HCT116 (cell line): ENCODE results near the gene NEDD4. TPM values are rescaled to one million over a fixed set of nuclear protein-coding genes. Genes with fewer than 3 reads are reported as not detected.

Experiments used
- ATAC-seq: fragments of 200-7000 bp; cut with Tn5 transposase; 2 replicates; pipeline ENCODE4 v1.9.1; 2020; ENCODE audit warnings: mild to moderate bottlenecking, moderate library complexity
- BruUV-seq: library from RNA; stranded (reverse); fragments of 400-500 nt; replicated peaks from 2 replicates; lab custom pipeline; 2021; lab: Mats Ljungman, UMichigan
- CTCF ChIA-PET: fragments of 300-600 bp; sonication (Branson Sonifier 250); formaldehyde crosslinking; loops from one replicate; lab custom pipeline; 2021; ENCODE audit warnings: antibody characterized with exemption; lab: Charles Lee
- POLR2A ChIA-PET: fragments of 300-600, 350-600 bp; sonication (Branson Sonifier 250); formaldehyde crosslinking; loops from one replicate; lab custom pipeline; 2021; ENCODE audit warnings: antibody characterized with exemption; lab: Charles Lee
- RAD21 ChIA-PET, 2 experiments: fragments of 300-600 bp; sonication (Branson Sonifier 250); formaldehyde crosslinking; loops; one replicate each; lab custom pipeline; 2023; ENCODE audit warnings: low total read pairs in 2 of 2; ENCODE audit not compliant: uncharacterized antibody in 2 of 2, unreplicated experiment in 2 of 2, low non-redundant PET in 1 of 2; lab: Charles Lee
- DNase-seq: peaks from one replicate; pipeline ENCODE4 v3.0.0-alpha.2; 2010; ENCODE audit warnings: low read depth, low spot score
- H2AFZ ChIP-seq: fragments of 200-600 bp; shearing (Covaris generic), sonication (generic); 2 replicates; pipeline ENCODE4 v1.6.1; 2017; ENCODE audit warnings: low read depth, mixed run types, mixed read lengths, antibody characterized with exemption, low read length; ENCODE audit not compliant: poor library complexity, severe bottlenecking
- H3K27ac ChIP-seq: 2 replicates; pipeline ENCODE4 v1.5.1; 2012; ENCODE audit warnings: low read depth, low read length
- H3K27me3 ChIP-seq: fragments of 200-600 bp; sonication (generic); 2 replicates; pipeline ENCODE4 v1.6.1; 2016; ENCODE audit warnings: mixed run types, low read length, mixed read lengths; ENCODE audit not compliant: insufficient read depth
- H3K36me3 ChIP-seq, 2 experiments: fragments of 200-500 bp in 1 of 2; fragments of 200-600 bp in 1 of 2; sonication (Bioruptor generic) in 1 of 2; sonication (generic) in 1 of 2; 2 replicates each; pipeline versions ENCODE4 v1.5.1 to v1.6.1; 2014 to 2016; ENCODE audit warnings: low read length in 2 of 2, inconsistent platforms in 1 of 2, mixed read lengths in 1 of 2, mixed run types in 1 of 2; ENCODE audit not compliant: insufficient read depth in 2 of 2, control insufficient read depth in 1 of 2
- H3K4me1 ChIP-seq, 2 experiments: fragments of 200-600 bp in 1 of 2; sonication (generic) in 1 of 2; 2 replicates each; pipeline versions ENCODE4 v1.5.1 to v1.6.1; 2012 to 2017; ENCODE audit warnings: low read length in 2 of 2, inconsistent platforms in 1 of 2, mild to moderate bottlenecking in 1 of 2, mixed read lengths in 1 of 2, mixed run types in 1 of 2, moderate library complexity in 1 of 2; ENCODE audit not compliant: insufficient read depth in 2 of 2, control insufficient read depth in 1 of 2
- H3K4me2 ChIP-seq: fragments of 200-600 bp; sonication (generic); 2 replicates; pipeline ENCODE4 v1.6.1; 2017; ENCODE audit warnings: mixed run types, low read length, mixed read lengths
- H3K4me3 ChIP-seq, 2 experiments: fragments of 200-600 bp in 1 of 2; sonication (generic) in 1 of 2; replicated peaks in 1 of 2; 2 replicates each; pipeline ENCODE4 v1.5.1; 2011 to 2016; ENCODE audit warnings: low read length in 2 of 2, control low read depth in 1 of 2, low read depth in 1 of 2, mild to moderate bottlenecking in 1 of 2, mixed read lengths in 1 of 2, mixed run types in 1 of 2
- H3K79me2 ChIP-seq: fragments of 200-600 bp; sonication (generic); 2 replicates; pipeline ENCODE4 v1.6.1; 2017; ENCODE audit warnings: mild to moderate bottlenecking, mixed run types, low read length, moderate library complexity, mixed read lengths; ENCODE audit not compliant: insufficient read depth
- H3K9ac ChIP-seq: fragments of 200-600 bp; sonication (generic); 2 replicates; pipeline ENCODE4 v1.6.1; 2016; ENCODE audit warnings: low read length, mixed read lengths
- H3K9me2 ChIP-seq: fragments of 200-600 bp; sonication (generic), shearing (Covaris generic); 2 replicates; pipeline ENCODE4 v1.6.1; 2017; ENCODE audit warnings: mixed run types, mild to moderate bottlenecking, moderate library complexity; ENCODE audit not compliant: insufficient read depth
- H3K9me3 ChIP-seq, 2 experiments: fragments of 200-500 bp in 1 of 2; fragments of 200-600 bp in 1 of 2; sonication (Bioruptor generic) in 1 of 2; sonication (generic) in 1 of 2; 2 replicates each; pipeline ENCODE4 v1.6.1; 2014 to 2017; ENCODE audit warnings: low read length in 2 of 2, mixed read lengths in 2 of 2, inconsistent platforms in 1 of 2, low read depth in 1 of 2, mild to moderate bottlenecking in 1 of 2, mixed run types in 1 of 2, moderate library complexity in 1 of 2; ENCODE audit not compliant: control insufficient read depth in 1 of 2, insufficient read depth in 1 of 2
- H4K20me1 ChIP-seq: fragments of 200-600 bp; sonication (generic), shearing (Covaris generic); 2 replicates; pipeline ENCODE4 v1.6.1; 2017; ENCODE audit warnings: mixed run types, mild to moderate bottlenecking, moderate library complexity; ENCODE audit not compliant: insufficient read depth
- CBX3 ChIP-seq: IDR thresholded peaks from 2 replicates; pipeline ENCODE4 v1.6.1; 2012; ENCODE audit warnings: low read depth
- CEBPB ChIP-seq: IDR thresholded peaks from 2 replicates; pipeline ENCODE4 v1.6.1; 2012; ENCODE audit warnings: low read depth
- EGR1 ChIP-seq: IDR thresholded peaks from 2 replicates; pipeline ENCODE4 v1.6.1; 2012; ENCODE audit warnings: low read depth
- EZH2 ChIP-seq: fragments of 200-600 bp; sonication (generic); IDR thresholded peaks from 2 replicates; pipeline ENCODE4 v1.6.1; 2017; ENCODE audit warnings: antibody characterized with exemption, mixed run types
- EZH2phosphoT487 ChIP-seq: fragments of 200-600 bp; IDR thresholded peaks from 2 replicates; pipeline ENCODE4 v1.6.1; 2018; ENCODE audit warnings: antibody characterized with exemption, borderline replicate concordance
- FOSL1 ChIP-seq: IDR thresholded peaks from 2 replicates; pipeline ENCODE4 v1.6.1; 2012; ENCODE audit warnings: low read depth
- JUND ChIP-seq: IDR thresholded peaks from 2 replicates; pipeline ENCODE4 v1.6.1; 2012
- POLR2A ChIP-seq: IDR thresholded peaks from 2 replicates; pipeline ENCODE4 v1.7.0; 2011; ENCODE audit warnings: borderline replicate concordance; ENCODE audit not compliant: insufficient read depth, insufficient read length; ENCODE audit errors: extremely low read depth
- POLR2AphosphoS5 ChIP-seq: IDR thresholded peaks from 2 replicates; pipeline ENCODE4 v1.6.1; 2011; ENCODE audit warnings: mild to moderate bottlenecking, low read depth, low read length, moderate library complexity
- RAD21 ChIP-seq: IDR thresholded peaks from 2 replicates; pipeline ENCODE4 v1.6.1; 2012; ENCODE audit warnings: low read depth, mild to moderate bottlenecking
- SIN3A ChIP-seq: IDR thresholded peaks from 2 replicates; pipeline ENCODE4 v1.6.1; 2012; ENCODE audit warnings: low read depth
- SP1 ChIP-seq: IDR thresholded peaks from 2 replicates; pipeline ENCODE4 v1.6.1; 2012; ENCODE audit warnings: low read depth
- TCF7L2 ChIP-seq: IDR thresholded peaks from 2 replicates; pipeline ENCODE4 v1.7.0; 2011; ENCODE audit warnings: borderline replicate concordance, inconsistent platforms; ENCODE audit not compliant: insufficient read depth, insufficient read length; ENCODE audit errors: extremely low read depth
- ZFX ChIP-seq: fragments of 450-650 bp; IDR thresholded peaks from 2 replicates; pipeline ENCODE4 v1.6.1; 2017
- ZNF274 ChIP-seq: fragments of 200-500 bp; sonication (Bioruptor generic); IDR thresholded peaks from 2 replicates; pipeline ENCODE4 v1.6.1; 2014; ENCODE audit warnings: mild to moderate bottlenecking, low read depth, low read length, inconsistent platforms
- intact Hi-C: fragments of 100-400 bp; cut with micrococcal nuclease; formaldehyde crosslinking; loops from 2 replicates; pipeline ENCODE4 v1.10.0; 2022
- total RNA-seq: library from RNA; stranded (reverse); gene quantifications from one replicate; pipeline ENCODE4 v1.2.1, GENCODE V29; 2021; ENCODE audit not compliant: unreplicated experiment
- TF ChIP-seq, protein P1 (sequence below): IDR thresholded peaks from 2 replicates; pipeline ENCODE4 v1.6.1; 2011; ENCODE audit warnings: mild to moderate bottlenecking, low read length, moderate library complexity; ENCODE audit not compliant: insufficient replicate concordance; ENCODE audit errors: extremely low read depth
- TF ChIP-seq, protein P2 (sequence below): IDR thresholded peaks from 2 replicates; pipeline ENCODE4 v1.6.1; 2012
- TF ChIP-seq, protein P3 (sequence below): IDR thresholded peaks from 2 replicates; pipeline ENCODE4 v1.6.1; 2012
- TF ChIP-seq, protein P4 (sequence below): IDR thresholded peaks from 2 replicates; pipeline ENCODE4 v1.6.1; 2012; ENCODE audit warnings: low read depth

The NEDD4 gene
- total RNA-seq, 1 experiment from 2014 or later: 13.7 TPM

DNA sequence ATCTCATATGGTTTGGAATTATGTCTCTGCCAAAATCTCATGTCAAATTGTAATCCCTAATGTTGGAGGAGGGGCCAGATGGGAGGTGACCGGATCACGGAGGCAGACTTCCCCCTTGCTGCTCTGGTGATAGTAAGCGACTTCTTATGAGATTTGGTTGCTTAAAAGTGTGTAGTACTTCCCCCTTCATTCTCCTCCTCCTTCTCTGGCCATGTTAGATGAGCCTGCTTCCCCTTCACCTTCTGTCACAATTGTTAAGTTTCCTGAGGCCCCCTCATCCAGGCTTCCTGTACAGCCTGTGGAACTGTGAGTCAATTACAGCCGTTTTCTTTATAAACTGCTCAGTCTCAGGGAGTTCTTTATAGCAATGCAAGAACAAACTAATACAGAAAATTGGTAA lies 51.1 kb downstream of the NEDD4 start:
- Histone ChIP-seq H3K27me3 (no peaks in the 10 kb centered on the region), H3K9ac (no peak overlapping the region), H3K9me2 (no peaks in the 10 kb centered on the region), H3K79me2 (no peaks in the 10 kb centered on the region), H3K4me3 (no peak overlapping the region), H3K4me1 (no peaks in the 10 kb centered on the region), H3K9me3 (no peaks in the 10 kb centered on the region), H3K4me2 (no peak overlapping the region), H3K36me3 (no peaks in the 10 kb centered on the region), H2AFZ (no peak overlapping the region), H4K20me1 (no peaks in the 10 kb centered on the region), H3K27ac (no peak overlapping the region)
- ATAC-seq (no peak), DNase-seq (no peak)
- ChIA-PET RAD21 (no interaction called here), POLR2A (no interaction called here), CTCF (no interaction called here)
- TF ChIP-seq CEBPB: no peak
- TF ChIP-seq, protein P1, sequence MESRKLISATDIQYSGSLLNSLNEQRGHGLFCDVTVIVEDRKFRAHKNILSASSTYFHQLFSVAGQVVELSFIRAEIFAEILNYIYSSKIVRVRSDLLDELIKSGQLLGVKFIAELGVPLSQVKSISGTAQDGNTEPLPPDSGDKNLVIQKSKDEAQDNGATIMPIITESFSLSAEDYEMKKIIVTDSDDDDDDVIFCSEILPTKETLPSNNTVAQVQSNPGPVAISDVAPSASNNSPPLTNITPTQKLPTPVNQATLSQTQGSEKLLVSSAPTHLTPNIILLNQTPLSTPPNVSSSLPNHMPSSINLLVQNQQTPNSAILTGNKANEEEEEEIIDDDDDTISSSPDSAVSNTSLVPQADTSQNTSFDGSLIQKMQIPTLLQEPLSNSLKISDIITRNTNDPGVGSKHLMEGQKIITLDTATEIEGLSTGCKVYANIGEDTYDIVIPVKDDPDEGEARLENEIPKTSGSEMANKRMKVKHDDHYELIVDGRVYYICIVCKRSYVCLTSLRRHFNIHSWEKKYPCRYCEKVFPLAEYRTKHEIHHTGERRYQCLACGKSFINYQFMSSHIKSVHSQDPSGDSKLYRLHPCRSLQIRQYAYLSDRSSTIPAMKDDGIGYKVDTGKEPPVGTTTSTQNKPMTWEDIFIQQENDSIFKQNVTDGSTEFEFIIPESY: no peak
- TF ChIP-seq, protein P2, sequence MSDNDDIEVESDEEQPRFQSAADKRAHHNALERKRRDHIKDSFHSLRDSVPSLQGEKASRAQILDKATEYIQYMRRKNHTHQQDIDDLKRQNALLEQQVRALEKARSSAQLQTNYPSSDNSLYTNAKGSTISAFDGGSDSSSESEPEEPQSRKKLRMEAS: no peak
- TF ChIP-seq ZNF274: no peak
- TF ChIP-seq SP1: no peak
- TF ChIP-seq EGR1: no peak
- TF ChIP-seq POLR2A: no peak
- TF ChIP-seq, protein P3, sequence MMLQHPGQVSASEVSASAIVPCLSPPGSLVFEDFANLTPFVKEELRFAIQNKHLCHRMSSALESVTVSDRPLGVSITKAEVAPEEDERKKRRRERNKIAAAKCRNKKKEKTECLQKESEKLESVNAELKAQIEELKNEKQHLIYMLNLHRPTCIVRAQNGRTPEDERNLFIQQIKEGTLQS: no peak
- no peak for TF ChIP-seq EZH2phosphoT487
- no peak for TF ChIP-seq RAD21
- TF ChIP-seq SIN3A: no peak
- TF ChIP-seq FOSL1: no peak
- no peak for TF ChIP-seq JUND
- TF ChIP-seq EZH2: no peak
- TF ChIP-seq ZFX: no peak
- TF ChIP-seq POLR2AphosphoS5: no peak
- no peak for TF ChIP-seq TCF7L2
- TF ChIP-seq, protein P4, sequence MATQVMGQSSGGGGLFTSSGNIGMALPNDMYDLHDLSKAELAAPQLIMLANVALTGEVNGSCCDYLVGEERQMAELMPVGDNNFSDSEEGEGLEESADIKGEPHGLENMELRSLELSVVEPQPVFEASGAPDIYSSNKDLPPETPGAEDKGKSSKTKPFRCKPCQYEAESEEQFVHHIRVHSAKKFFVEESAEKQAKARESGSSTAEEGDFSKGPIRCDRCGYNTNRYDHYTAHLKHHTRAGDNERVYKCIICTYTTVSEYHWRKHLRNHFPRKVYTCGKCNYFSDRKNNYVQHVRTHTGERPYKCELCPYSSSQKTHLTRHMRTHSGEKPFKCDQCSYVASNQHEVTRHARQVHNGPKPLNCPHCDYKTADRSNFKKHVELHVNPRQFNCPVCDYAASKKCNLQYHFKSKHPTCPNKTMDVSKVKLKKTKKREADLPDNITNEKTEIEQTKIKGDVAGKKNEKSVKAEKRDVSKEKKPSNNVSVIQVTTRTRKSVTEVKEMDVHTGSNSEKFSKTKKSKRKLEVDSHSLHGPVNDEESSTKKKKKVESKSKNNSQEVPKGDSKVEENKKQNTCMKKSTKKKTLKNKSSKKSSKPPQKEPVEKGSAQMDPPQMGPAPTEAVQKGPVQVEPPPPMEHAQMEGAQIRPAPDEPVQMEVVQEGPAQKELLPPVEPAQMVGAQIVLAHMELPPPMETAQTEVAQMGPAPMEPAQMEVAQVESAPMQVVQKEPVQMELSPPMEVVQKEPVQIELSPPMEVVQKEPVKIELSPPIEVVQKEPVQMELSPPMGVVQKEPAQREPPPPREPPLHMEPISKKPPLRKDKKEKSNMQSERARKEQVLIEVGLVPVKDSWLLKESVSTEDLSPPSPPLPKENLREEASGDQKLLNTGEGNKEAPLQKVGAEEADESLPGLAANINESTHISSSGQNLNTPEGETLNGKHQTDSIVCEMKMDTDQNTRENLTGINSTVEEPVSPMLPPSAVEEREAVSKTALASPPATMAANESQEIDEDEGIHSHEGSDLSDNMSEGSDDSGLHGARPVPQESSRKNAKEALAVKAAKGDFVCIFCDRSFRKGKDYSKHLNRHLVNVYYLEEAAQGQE: no peak
- no peak for TF ChIP-seq CBX3
- intact Hi-C loops: no loop called here
- no TSS peak for BruUV-seq
